B cell (primary cell): ENCODE data around the gene PET100. TPM values are rescaled to one million over a fixed set of nuclear protein-coding genes. Genes with fewer than 3 reads are reported as not detected.

Experiments
- ATAC-seq: fragments of 200-7000 bp; cut with Tn5 transposase; one replicate; pipeline ENCODE4 v1.10.0; 2021; ENCODE audit warnings: low read depth, mild to moderate bottlenecking, moderate number of reproducible peaks, moderate library complexity
- CTCF ChIA-PET: fragments of 350-600 bp; sonication (Branson Sonifier 250); formaldehyde crosslinking; loops from one replicate; lab custom pipeline; 2021; ENCODE audit warnings: antibody characterized with exemption, inconsistent platforms; lab: Charles Lee
- POLR2A ChIA-PET: fragments of 350-600 bp; sonication (Branson Sonifier 250); formaldehyde crosslinking; loops from one replicate; lab custom pipeline; 2021; ENCODE audit warnings: antibody characterized with exemption; lab: Charles Lee
- DNase-seq: peaks from one replicate; pipeline ENCODE4 v3.0.0; 2013
- H2AFZ ChIP-seq: 2 replicates; pipeline ENCODE4 v1.6.1; 2012; ENCODE audit warnings: mild to moderate bottlenecking, low read depth, low read length; ENCODE audit not compliant: insufficient read depth, poor library complexity, severe bottlenecking
- H3K27ac ChIP-seq, 2 donors: 1 replicate in 1 of 2; 2 replicates in 1 of 2; pipeline ENCODE4 v1.5.1; 2012 to 2013; ENCODE audit warnings: low read length in 2 of 2, mild to moderate bottlenecking in 2 of 2, moderate library complexity in 1 of 2
- H3K27me3 ChIP-seq, 4 experiments: fragments of 200-600 bp in 1 of 4; sonication (generic) in 1 of 4; replicated peaks in 1 of 4; 1 replicate in 2 of 4; 2 replicates in 2 of 4; pipeline versions ENCODE4 v1.6.1 to v1.7.0; 2013 to 2016; ENCODE audit warnings: low read length in 3 of 4, mild to moderate bottlenecking in 2 of 4, mixed read lengths in 1 of 4, moderate library complexity in 1 of 4; ENCODE audit not compliant: insufficient read depth in 4 of 4, control insufficient read depth in 3 of 4; ENCODE audit errors: control extremely low read depth in 1 of 4
- H3K36me3 ChIP-seq, 2 experiments: replicated peaks in 1 of 2; 1 replicate in 1 of 2; 2 replicates in 1 of 2; pipeline versions ENCODE4 v1.6.1 to v1.7.1; 2013; ENCODE audit warnings: low read length in 1 of 2; ENCODE audit not compliant: insufficient read depth in 2 of 2, control insufficient read depth in 1 of 2; ENCODE audit errors: control extremely low read depth in 1 of 2, extremely low read depth in 1 of 2
- H3K4me1 ChIP-seq, 2 donors: fragments of 200-600 bp in 1 of 2; sonication (generic) in 1 of 2; 1 replicate in 1 of 2; 2 replicates in 1 of 2; pipeline versions ENCODE4 v1.5.1 to v1.6.1; 2013 to 2017; ENCODE audit warnings: low read length in 2 of 2; ENCODE audit not compliant: control insufficient read depth in 2 of 2, insufficient read depth in 2 of 2
- H3K4me2 ChIP-seq: replicated peaks from 2 replicates; pipeline ENCODE3; 2012; ENCODE audit warnings: mild to moderate bottlenecking, low read depth, low read length; ENCODE audit not compliant: poor library complexity, severe bottlenecking
- H3K4me3 ChIP-seq, 5 experiments: fragments of 200-600 bp in 1 of 5; sonication (generic) in 1 of 5; 1 replicate in 3 of 5; 2 replicates in 2 of 5; pipeline versions ENCODE4 v1.5.1 to v1.7.0; 2011 to 2016; ENCODE audit warnings: low read length in 4 of 5, mild to moderate bottlenecking in 4 of 5, low read depth in 2 of 5, control low read depth in 1 of 5, moderate library complexity in 1 of 5; ENCODE audit not compliant: insufficient read depth in 1 of 5; ENCODE audit errors: control extremely low read depth in 1 of 5, extremely low read depth in 1 of 5
- H3K79me2 ChIP-seq: fragments of 200-600 bp; sonication (generic); one replicate; pipeline ENCODE4 v1.6.0; 2016; ENCODE audit warnings: low read length; ENCODE audit not compliant: control insufficient read depth, insufficient read depth
- H3K9ac ChIP-seq: fragments of 200-600 bp; sonication (generic); 2 replicates; pipeline ENCODE4 v1.6.1; 2017; ENCODE audit warnings: mild to moderate bottlenecking, low read length, moderate library complexity
- H3K9me3 ChIP-seq, 3 donors: one replicate each; pipeline versions ENCODE4 v1.6.1 to v1.7.1; 2013; ENCODE audit warnings: low read length in 2 of 3; ENCODE audit not compliant: control insufficient read depth in 2 of 3, insufficient read depth in 1 of 3; ENCODE audit errors: control extremely low read depth in 1 of 3
- H4K20me1 ChIP-seq: 2 replicates; pipeline ENCODE4 v1.6.0; 2012; ENCODE audit warnings: mild to moderate bottlenecking, low read length; ENCODE audit not compliant: insufficient read depth, control insufficient read depth, poor library complexity, severe bottlenecking
- H3K27ac Mint-ChIP-seq: one replicate; pipeline ENCODE4 v1.8.0; 2021; ENCODE audit warnings: mixed read lengths
- H3K27me3 Mint-ChIP-seq: one replicate; pipeline ENCODE4 v1.8.0; 2021; ENCODE audit warnings: mixed read lengths
- H3K4me1 Mint-ChIP-seq: one replicate; pipeline ENCODE4 v1.8.0; 2021; ENCODE audit warnings: mixed read lengths
- H3K4me3 Mint-ChIP-seq: one replicate; pipeline ENCODE4 v1.8.0; 2021; ENCODE audit warnings: mixed read lengths
- H3K9me3 Mint-ChIP-seq: one replicate; pipeline ENCODE4 v1.8.0; 2022; ENCODE audit warnings: mixed read lengths; ENCODE audit not compliant: insufficient read depth
- EZH2 ChIP-seq: IDR thresholded peaks from 2 replicates; pipeline ENCODE4 v1.6.1; 2012; ENCODE audit warnings: borderline replicate concordance, low read depth, mild to moderate bottlenecking, moderate library complexity, low read length; ENCODE audit not compliant: insufficient read depth, poor library complexity, severe bottlenecking
- WGBS: methylation state at CpG from one replicate; pipeline ENCODE4 v1.1.5; 2013; ENCODE audit warnings: missing lambda C conversion rate; ENCODE audit not compliant: insufficient coverage; 5-methylcytosine and 5-hydroxymethylcytosine counted together
- intact Hi-C: fragments of 100-400 bp; cut with micrococcal nuclease; formaldehyde crosslinking; loops from one replicate; pipeline ENCODE4 v1.10.0; 2022
- polyA plus RNA-seq: library from polyadenylated mRNA; depleted of rRNA; stranded (reverse); fragments of >200 nt; gene quantifications from 2 replicates; pipeline ENCODE4 v1.2.3, GENCODE V29; 2012
- total RNA-seq, 2 donors: library from RNA; stranded (reverse); fragments of 120-200 nt in 1 of 2; gene quantifications; 1 replicate in 1 of 2; 2 replicates in 1 of 2; pipeline versions ENCODE4 v1.2.3 to v1.2.4, GENCODE V29; 2013 to 2022
- TF ChIP-seq, protein P1 (sequence below): fragments of 200-600 bp; IDR thresholded peaks from one replicate; pipeline ENCODE4 v1.8.0; 2022; ENCODE audit warnings: antibody characterized with exemption, mild to moderate bottlenecking

The PET100 gene
- total and polyA plus RNA-seq, 2 donors (not counting 1 experiment from before 2014, with no cell fraction given), result 31.3 to 100 TPM

DNA sequence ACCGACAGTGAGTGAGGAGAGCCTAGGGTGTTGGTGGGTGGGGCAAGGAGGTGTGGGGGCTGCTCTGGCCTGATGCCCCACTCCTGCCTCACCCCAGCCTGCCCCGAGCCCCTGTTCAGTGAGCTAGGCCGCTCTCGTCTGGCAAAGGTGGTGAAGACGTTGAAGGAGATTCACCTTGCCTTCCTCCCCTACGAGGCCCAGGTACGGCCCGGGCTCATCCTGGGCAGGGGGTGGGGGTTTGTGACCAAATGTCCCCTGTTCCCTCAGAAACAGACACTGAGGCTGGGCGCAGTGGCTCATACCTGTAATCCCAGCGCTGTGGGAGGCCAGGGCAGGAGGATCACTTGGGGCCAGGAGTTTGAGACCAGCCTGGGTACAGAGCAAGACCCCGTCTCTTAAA is 11.2 kb downstream of the PET100 start:
- Histone ChIP-seq H3K79me2 (peaks cover 37% of the 10 kb centered on the region), H3K9me3 (peaks cover 0 to 14% (median 0%) of the 10 kb centered on the region in 3 donors), H4K20me1 (peaks cover 40% of the 10 kb centered on the region), H3K27ac (no peak overlapping the region), H3K4me1 (peaks cover 17 to 20% of the 10 kb centered on the region in 2 donors), H3K4me2 (no peak overlapping the region), H3K4me3 (no peak overlapping the region), H3K36me3 (peaks cover 4 to 42% of the 10 kb centered on the region in 2 experiments), H3K27me3 (no peaks in the 10 kb centered on the region), H2AFZ (no peak overlapping the region), H3K9ac (no peak overlapping the region)
- CTCF ChIA-PET, result interaction anchor here (0.6 kb wide), 1 partner anchor 10 kb away, joined by 3 read pairs; no protein-coding TSS in a partner anchor
- intact Hi-C loops, result no loop called here
- Mint-ChIP-seq H3K9me3 (no peaks in the 10 kb centered on the region), H3K27ac (no peak overlapping the region), H3K4me1 (peaks cover 27% of the 10 kb centered on the region), H3K4me3 (no peak overlapping the region), H3K27me3 (no peaks in the 10 kb centered on the region)
- POLR2A ChIA-PET, result interaction anchor here (1.3 kb wide), 1 partner anchor 11 kb away, joined by 7 read pairs; the partner anchor contains the start of genes PET100 and XAB2
- no peak for TF ChIP-seq EZH2
- TF ChIP-seq, protein P1, sequence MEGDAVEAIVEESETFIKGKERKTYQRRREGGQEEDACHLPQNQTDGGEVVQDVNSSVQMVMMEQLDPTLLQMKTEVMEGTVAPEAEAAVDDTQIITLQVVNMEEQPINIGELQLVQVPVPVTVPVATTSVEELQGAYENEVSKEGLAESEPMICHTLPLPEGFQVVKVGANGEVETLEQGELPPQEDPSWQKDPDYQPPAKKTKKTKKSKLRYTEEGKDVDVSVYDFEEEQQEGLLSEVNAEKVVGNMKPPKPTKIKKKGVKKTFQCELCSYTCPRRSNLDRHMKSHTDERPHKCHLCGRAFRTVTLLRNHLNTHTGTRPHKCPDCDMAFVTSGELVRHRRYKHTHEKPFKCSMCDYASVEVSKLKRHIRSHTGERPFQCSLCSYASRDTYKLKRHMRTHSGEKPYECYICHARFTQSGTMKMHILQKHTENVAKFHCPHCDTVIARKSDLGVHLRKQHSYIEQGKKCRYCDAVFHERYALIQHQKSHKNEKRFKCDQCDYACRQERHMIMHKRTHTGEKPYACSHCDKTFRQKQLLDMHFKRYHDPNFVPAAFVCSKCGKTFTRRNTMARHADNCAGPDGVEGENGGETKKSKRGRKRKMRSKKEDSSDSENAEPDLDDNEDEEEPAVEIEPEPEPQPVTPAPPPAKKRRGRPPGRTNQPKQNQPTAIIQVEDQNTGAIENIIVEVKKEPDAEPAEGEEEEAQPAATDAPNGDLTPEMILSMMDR, result no peak
- ATAC-seq, result no peak
- 100% methylated on average over 9 of the region's 11 CpGs for WGBS
- DNase-seq, result no peak
